Prostate gland (tissue), 2 donors: Measurements from ENCODE around the gene MINPP1.

ENCODE experiments used
- CTCF ChIP-seq, 4 experiments: fragments of 200-600 bp in 2 of 4; fragments of 450-650 bp in 2 of 4; sonication (generic) in 2 of 4; IDR thresholded peaks; 1 replicate in 3 of 4; 2 replicates in 1 of 4; pipeline ENCODE4 v1.5.1; 2016 to 2019; ENCODE audit warnings: antibody characterized with exemption in 4 of 4, mild to moderate bottlenecking in 2 of 4, moderate library complexity in 2 of 4
- POLR2A ChIP-seq: fragments of 450-650 bp; IDR thresholded peaks from one replicate; pipeline ENCODE4 v1.6.1; 2016; ENCODE audit warnings: antibody characterized with exemption, mild to moderate bottlenecking
- POLR2AphosphoS5 ChIP-seq: sonication (generic); formaldehyde crosslinking; IDR thresholded peaks from one replicate; pipeline ENCODE4 v1.6.1; 2017; ENCODE audit warnings: antibody characterized with exemption

DNA sequence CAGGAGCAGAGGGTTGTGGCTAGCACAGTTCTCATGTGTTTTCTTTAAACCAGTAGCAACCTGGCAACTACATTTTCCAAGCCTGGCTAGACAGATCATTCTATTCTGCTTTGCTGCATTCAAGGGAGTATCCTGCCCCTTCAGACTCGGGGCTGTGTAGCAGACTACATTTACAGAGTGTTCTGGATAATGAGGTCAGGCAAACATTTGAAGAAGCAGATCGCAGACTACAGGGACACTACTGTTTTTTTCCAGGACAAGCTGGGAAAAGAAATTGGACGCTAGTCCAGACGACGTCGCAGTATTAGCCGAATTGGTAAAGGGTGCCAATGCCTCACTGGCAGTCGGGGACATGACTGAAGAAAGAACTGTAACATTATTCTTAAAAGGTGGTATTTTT, 94.0 kb downstream of the MINPP1 start:
- no peak for TF ChIP-seq CTCF (IDR thresholded peaks at IDR 0.05)
- TF ChIP-seq POLR2A = no peak
- no peak for TF ChIP-seq POLR2AphosphoS5
